ENCODE data around the gene CLECL1.
"Not testable (repeated sequence)": the region's sequence is repeated elsewhere in the genome, so short reads cannot be mapped to it uniquely, and the experiment has no call there.

The CLECL1 gene

GRCh38 chr12:9751204-9752144, 18.6 kb upstream of the CLECL1 start:
- peak; percentile 10 for DNase-seq

- peak; percentile 80 for DNase-seq
These were observed 17.6 kb upstream of the CLECL1 start for GRCh38 chr12:9750276-9751203.

DNA sequence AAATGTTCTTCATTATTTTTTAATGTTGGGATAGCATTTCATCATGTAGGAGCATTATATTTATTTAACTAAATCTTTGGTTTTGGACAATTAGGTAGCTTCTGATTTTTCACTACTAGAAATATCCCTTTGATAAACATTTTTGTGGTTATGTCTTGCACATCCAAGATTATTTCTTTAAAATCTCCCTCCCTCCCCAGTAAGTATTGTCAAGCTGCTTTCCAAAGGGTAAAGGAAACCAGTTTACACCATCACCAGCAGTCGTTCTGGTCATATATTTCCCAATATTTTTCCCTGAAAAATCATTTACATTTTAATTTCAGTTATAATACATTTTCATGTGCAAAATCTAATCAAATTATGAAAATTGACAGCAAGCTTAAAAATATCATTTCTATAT, 16.7 kb upstream of the CLECL1 start:
- no peak for DNase-seq

DNA sequence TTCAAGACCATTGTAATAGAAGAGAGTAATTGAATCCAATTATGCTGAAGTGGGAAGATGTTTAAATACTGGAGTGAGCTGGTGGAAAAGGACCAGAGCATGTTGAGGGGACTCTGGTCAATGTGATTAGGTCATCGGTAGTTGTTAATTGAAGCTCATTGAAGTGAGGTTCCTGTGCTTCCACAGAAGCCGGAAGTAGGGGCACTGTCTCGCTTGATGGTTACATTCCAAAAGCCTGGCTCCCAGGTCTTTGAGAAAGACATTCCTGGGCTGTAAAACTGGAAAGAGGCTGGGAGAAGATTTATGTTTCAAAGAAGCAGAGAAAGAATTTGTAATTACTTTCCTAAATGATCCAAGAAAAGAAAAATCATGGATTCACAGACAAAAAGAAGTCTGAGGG, 12.3 kb upstream of the CLECL1 start:
- DNase-seq, result no peak

GRCh38 chr12:9742661-9743060, 9.8 kb upstream of the CLECL1 start:
- no peak for DNase-seq

- DNase-seq, result no peak
These were observed 8.8 kb upstream of the CLECL1 start for GRCh38 chr12:9741726-9742125.

GRCh38 chr12:9740106-9740750, 7.3 kb upstream of the CLECL1 start:
- DNase-seq, result no peak

- not testable (repeated sequence) for DNase-seq
These were observed 6.7 kb upstream of the CLECL1 start for GRCh38 chr12:9739404-9740105.

DNA sequence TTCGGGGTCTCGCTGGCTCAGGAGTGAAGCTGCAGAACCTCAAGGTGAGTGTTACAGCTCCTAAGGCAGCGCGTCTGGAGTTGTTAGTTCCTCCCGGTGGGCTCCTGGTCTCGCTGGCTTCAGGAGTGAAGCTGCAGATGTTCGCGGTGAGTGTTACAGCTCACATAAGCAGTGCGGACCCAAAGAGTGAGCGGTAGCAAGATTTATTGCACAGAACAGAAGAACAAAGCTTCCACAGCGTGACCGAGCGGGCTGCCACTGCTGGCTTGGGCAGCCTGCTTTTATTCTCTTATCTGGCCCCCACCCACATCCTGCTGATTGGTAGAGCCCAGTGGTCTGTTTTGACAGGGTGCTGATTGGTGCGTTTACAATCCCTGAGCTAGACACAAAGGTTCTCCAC, 6.0 kb upstream of the CLECL1 start:
- DNase-seq, result not testable (repeated sequence)

DNA sequence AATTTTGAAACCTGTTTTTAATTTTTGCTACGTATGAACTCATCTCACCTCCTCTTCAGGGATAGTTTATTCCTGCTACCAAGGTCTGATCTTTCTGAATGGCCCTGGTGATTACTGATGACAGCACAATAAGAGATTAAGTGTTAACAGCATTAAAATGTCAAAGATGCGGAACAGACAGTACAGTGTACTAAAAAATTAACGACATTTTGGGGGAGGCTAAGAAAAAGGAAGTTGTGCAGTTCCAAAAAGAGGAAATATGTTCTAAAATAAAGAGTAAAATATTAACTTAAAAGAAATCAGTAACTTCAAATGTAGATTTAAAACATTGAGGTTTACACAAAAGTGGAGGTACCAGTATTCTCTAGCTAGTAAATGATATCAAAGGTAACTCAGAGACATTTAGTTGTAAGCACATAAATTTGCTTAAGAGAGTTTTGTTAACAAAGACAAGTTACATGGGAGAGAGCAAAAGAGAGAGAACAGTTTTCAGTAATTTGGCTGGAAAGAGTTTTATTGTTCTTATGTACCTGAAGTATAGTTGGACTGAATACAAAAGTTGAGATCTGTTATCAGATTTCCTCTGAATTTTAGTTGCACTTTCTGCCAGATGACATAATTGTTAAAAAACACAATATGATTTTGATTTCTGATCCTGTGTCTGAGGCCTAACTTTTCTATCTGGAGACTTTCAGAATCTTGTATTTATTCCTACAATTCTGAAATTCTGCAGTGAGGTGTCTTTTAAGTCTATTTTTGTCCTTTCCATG, 4.2 kb upstream of the CLECL1 start:
- no peak for DNase-seq

- DNase-seq, result no peak
These were observed 2.7 kb upstream of the CLECL1 start for GRCh38 chr12:9735601-9736000.

GRCh38 chr12:9731797-9732196, 1.1 kb downstream of the CLECL1 start:
- DNase-seq, result no peak

GRCh38 chr12:9731393-9731792, 1.5 kb downstream of the CLECL1 start:
- no peak for DNase-seq

DNA sequence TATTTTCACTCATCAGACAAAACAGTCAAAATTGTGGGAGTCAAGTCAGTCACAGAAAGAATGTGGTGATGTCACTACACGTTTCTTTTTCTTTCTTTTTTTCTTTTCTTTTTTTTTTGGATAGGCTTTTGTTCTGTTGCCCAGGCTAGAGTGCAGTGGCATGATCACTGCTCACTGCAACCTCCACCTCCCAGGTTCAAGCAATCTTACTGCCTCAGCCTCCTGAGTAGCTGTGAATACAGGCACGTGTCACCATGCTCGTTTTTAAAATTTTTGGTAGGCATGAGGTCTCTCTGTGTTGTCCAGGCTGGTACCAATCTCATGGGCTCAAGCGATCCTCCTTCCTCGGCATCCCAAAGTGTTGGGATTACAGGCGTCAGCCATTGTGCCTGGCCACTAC, 2.3 kb downstream of the CLECL1 start:
- no peak for DNase-seq

- DNase-seq, result no peak
These were observed 2.9 kb downstream of the CLECL1 start for GRCh38 chr12:9730011-9730410.

- no peak for DNase-seq
These were observed 3.8 kb downstream of the CLECL1 start for GRCh38 chr12:9729082-9729481.

DNA sequence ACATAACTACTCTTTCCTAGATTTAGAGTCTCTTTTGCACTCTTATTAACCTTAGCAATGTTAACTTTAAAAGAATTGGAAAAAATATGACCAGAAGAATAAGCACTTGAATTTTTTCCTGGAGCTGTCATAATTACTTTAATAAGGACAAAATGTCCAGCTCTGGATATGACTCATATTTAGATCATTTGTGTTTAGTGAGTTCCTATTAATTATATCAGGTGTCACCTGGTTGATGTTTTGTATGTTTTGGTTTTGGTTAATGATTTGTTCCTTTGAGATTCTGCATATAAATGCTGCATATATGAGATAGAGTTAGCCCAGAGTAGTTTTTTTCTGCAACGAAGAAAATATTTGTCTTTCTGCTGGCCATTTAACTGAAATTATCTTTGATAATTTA, 5.1 kb downstream of the CLECL1 start:
- DNase-seq, result no peak

DNA sequence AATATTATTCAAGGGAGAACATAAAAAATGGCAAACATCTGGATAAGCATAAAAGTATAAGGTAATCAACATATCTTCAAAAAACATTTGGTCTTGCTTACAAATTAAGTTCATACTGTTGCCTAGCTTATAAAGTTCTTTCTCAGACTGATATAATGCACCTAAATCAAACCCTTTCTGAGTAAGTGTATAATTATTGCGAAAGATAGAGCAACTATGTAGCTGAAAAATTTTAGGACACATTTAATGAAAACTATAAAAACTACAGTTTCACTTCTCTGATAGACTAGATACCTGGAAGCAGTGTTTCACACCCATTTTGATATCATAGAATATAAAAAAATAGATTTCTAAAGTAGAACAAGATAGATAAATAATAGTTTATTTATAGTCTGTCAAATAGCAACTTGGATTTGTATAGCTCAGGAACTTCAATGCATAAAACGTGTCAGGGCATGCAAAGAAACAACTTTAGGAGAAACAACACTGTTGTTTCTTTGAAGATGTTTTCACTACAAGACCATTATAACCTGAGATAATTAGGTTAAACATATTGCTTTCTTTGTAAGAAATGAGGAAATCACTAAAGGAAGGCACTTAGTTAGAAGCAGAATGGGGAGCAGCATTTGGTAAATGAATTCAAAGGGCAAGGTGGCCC, 7.6 kb downstream of the CLECL1 start:
- no peak for DNase-seq

DNA sequence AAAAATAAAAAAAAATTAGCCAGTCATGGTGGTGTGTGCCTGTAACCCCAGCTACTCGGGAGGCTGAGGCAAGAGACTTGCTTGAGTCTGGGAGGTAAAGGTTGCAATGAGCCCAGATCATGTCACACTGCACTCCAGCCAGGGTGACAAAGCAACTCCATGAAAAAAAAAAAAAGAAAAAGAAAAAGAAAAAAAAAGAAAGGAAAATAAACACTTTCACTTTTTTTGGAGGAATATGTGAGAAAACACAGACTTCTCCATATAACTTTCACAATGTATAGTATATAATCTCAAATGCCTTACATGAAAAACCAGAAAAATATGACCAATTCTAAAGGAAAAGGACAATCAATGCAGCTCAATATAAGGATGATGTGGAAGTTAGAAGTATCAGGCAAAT, 8.9 kb downstream of the CLECL1 start:
- no peak for DNase-seq

DNA sequence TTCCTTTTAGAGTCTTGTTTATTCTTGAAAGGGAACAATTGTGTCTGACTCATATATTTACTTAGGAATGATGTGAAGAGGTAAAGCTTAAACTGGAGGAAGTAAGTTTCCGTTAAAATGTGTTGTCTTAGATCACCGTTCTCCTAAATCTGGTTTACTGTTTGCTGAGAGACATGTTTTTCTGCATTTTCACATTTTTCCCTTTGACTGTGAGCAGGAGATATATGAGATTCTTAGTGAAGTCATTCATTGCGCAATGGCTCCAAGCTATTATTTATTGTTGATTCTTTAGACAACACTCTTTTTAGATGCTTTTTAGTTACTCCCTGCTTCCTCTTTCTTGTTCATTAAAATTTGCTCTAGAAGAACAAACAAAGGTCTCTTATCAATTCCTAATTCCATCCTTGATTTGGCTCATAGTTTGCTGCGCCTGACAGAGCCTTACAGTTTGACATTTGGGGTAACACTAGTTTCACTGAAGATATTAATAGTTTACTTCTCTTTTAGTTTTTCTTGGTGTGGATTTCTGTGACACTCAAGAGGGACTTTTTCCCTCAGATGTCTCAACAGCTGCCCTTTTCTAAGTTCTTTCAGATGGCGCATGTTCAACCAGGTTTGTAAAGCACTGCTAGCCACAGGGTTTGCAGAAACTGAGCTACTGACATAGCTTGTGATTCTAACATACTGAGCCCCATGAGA, 11.4 kb downstream of the CLECL1 start:
- peak; percentile 8 for DNase-seq

DNA sequence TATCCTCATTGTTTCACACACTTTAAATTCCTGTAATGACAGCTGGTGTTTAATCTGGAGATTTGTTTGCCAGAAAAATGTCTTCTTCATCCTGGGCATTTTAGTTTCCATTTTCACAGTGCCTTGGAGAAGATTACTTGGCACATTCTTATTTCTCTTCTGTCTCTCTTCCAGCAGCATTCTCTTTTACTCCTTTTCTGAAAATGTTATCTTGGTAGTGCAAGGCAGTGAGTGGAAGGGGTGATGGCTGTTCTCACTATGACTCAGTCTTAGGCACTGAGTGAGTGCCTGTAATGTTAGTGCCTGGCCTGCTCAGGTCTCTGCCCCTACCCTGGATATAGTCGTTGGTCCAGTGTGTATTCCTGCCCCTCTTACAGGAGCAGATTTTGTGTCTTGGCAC, 13.1 kb downstream of the CLECL1 start:
- DNase-seq, result no peak

All from NCI-H774 (cell line).